GM19372 (cell line): ENCODE measurements around the gene ETV7.

ENCODE experiments used
- ATAC-seq: cut with Tn5 transposase; IDR thresholded peaks from one replicate; pipeline ENCODE4 v1.9.1; 2021; ENCODE audit warnings: mild to moderate bottlenecking, low read depth, moderate library complexity; ENCODE audit not compliant: unreplicated experiment

ETV7 gene

DNA sequence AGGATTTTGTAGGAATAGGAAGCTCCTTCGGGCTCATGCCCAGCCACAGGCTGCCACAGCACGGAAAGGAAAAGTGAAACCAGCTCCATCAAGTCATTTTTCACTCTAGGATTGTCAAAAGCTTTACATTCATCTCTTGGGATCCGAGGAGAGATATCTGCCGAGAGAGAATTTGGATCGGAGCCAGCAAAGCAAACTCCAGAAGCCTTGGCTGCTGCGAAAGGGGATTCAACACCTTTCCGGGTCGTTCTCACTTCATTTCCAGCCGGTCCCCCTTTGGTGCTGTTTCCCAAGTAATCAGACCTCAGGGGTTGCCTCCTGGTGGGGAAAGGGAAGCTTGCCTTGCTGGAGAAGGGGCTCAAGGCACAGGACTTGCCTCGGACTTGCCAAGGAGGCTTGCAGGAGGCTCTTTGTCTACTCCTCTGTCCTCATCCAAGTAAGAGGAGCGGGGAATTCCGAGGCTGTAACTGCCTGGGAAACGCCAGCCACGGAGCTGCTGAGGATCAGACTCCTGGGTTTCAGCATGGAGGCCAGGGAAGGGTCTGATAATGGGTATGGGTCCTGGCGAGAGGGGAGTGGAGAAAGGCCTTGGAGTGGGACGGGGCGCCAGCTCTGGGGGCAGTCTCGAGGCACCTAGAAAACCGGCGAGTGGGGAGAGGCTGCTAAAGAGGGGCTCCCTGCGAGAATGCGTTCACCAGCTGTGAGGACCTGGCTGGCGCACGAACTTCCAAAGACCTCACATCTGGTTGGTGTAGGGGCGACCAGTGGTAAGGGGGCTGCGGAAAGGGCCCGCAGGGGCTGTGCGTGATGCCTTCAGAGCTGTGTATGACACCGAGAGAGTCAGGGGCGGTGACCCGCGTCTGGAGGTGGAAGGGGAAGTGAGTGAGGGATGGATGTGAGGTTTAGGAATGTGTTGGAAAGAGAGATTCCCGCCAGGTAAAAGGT lies 702 bp downstream of the ETV7 start:
- no peak for ATAC-seq

DNA sequence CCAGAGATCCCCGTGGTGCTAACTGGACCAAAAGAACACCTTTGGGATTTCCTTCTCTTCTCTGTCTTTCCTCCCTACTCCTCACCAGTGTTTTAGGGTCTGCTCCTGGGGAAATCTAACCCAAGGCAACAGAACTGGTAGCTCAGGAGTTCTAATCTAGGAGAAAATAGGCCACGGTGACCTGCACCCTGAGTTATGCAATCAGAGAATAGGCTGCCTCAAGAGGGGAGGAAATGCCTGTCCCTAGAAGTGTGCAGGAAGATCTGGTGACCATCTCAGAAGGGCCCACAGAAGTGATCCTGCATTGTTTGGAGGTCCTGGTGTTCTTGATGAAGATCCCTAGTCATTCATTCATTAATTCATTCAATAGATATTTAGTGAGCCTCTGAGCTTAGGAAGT lies 3.4 kb downstream of the ETV7 start:
- ATAC-seq: no peak

DNA sequence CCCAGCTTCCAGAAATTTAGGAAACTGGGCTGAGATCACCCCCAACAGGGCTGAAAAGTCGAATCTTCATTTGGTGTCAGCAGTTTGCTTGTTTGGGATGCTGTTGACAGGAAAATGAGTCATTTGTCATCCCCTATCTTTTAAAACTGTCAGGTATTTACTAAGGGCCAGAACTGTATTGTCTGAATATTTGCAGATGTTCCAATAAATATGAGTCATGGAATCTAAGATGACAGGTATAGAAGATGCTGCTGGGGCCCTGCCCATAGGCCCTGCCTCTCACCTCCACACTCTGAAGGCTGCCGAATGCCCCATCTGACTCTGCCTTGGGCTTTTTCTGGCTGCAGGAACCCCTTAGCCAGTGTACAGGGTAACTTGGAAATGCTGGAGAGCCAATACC lies 3.9 kb downstream of the ETV7 start:
- no peak for ATAC-seq

DNA sequence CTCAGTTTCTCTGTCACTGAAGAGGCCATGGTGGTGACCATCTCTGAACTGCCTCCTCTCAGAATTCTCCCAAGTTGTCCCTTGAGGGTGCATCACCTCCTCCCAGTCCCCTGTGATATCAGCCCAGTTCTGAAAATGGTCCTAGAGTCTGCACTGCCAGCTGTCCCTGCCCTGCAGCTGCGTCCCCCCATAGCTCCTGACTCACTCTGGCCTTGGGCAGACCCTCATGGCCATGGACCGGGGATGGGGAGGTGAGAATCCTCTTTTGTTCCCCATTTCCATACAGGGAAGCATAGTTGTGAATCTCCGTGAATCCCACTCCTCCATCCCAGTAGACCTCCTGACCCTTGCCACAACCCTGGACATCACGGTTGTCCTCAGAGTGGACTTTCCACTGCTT lies 4.5 kb downstream of the ETV7 start:
- ATAC-seq: no peak

DNA sequence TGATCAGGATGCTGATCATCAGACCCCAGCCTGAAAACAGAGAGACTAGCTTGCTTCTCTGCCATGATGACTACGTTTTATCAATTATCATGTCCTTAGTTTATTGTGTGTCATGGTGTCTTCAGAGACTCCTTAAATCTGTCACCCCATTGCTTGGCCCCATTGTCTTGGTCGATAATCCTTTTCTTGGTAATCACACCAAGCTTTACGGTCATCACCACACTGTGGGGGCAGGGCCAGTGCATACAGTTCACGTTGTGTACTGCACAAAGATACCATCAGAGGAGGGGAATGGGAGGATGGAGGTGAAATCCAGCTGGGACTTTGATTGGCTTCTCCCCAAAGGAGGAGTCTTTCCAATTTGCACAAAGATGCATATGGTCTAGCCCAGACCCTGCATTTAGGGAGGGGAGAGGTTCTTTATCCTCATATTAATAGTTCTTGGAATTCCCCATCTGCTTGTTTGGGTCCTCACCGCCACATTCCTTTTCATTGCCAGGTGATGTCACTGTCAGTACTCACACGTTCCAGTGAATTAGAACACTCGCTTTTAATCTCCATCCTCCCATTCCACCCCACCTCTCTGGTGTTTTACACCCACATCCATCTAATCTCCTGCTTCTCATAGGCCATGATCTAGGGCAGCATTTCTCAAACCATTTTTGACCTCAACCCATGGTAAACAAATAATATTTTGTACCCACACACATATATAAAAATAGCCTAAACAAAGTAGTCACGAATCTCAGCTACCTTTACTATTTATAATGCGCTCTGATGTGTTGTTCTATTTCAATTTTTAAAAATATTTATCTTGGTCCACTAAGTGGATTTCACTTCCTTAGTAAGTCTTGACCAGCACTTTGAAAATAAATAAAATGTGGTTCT lies 5.7 kb downstream of the ETV7 start:
- no peak for ATAC-seq

DNA sequence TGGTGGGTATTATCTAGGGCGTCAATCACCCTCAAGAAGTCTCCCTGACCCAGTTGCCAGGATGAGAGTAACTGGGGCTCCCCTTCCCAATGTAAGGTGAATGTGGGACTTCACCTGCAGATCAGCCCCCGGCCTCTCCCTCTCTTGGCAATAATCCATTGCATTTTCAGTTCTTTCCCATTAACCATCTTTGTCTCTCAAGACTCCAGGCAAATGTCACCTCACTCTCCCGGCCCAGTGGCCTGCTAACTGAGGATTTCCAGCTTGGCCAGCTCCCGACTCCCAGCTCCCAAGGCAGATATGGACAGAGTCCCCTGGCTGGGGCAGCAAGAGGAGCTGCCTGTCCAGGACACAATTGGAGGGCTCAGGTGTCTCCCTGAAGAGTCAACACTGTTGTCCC lies 7.3 kb downstream of the ETV7 start:
- ATAC-seq: no peak

DNA sequence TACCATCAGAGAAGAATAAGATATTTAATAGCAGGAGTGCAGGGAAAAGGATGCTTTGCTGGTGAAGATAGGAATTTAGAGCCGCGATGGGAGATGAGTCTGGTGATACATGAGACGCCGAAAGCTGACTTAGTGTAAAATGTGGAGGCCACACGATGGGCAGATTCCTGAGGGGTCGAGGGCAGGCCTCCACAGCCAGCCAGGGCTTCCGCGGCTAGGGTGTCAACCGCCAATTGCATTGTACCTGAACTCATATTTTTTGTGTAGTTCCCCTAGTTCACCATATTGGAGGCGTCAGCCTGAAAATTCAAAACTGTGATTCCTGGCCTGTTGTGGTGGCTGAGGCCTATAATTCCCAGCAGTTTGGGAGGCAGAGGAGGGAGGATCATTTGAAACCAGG lies 8.5 kb downstream of the ETV7 start:
- ATAC-seq: no peak

DNA sequence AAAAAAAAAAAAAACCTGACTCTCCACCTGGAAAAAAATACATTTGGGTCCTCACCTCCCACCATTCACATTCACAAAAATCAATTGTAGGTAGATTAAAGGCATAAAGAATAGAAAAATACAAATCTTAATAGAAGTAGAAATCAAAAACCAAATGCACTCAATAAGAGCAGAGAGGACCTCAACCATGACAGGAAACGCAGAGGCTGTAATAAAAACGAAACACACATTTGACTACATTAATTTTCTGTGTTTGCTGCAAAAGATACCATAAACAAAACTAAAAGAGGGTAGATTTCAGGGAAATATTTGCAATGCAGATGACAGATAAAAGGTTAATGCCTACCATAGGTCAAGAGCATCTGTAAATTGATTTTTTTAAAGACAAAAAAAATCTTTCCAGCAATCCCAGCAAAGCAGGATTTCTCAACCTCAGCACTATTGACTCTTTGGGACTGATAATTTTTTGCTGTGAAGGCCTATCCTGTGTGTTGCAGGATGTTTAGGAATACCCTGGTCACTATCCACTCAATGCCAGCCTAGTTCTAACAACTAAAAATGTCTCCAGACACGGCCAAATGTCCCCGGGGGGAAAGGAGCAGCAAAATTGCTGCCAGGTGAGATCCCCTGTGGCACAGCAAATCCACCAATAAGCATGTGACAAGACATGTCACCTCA lies 9.1 kb downstream of the ETV7 start:
- ATAC-seq: no peak

DNA sequence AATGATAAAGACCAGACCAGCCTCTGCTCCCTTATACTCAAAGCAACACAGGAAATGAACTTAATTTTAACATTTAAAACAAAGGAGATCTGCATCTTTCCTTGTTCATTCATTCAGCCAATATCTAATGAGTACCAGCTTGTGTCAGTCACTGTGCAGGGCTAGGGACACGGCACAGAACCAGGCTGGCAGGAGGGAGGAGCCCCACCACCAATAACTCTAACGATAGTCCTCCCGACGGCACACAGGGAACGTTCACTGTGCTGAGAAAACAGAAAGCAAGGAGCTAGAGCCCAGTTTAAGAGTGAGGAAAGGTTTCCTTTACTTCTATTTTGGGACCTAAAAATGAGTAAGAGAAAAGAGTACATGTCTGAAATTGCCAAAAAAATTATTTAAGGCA lies 9.9 kb downstream of the ETV7 start:
- no peak for ATAC-seq

DNA sequence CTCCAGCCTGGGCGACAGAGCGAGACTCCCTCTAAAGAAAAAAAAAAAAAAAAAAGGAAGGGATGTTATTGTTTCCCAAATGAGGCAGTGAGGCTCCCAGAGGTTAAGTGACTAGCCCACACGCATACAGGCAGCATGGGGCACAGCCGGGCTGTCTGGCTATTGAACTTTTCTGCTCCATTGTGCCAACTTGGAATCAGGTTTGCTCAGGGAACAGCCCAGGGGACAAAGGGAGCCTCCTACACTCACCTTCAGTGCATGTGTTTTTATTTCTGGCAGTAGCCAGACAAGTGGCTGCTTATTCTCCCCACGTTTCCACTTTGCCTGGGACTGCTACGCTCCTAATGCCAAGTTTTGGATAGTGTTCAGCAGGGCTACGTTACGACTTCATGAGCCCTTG lies 10.7 kb downstream of the ETV7 start:
- no peak for ATAC-seq

DNA sequence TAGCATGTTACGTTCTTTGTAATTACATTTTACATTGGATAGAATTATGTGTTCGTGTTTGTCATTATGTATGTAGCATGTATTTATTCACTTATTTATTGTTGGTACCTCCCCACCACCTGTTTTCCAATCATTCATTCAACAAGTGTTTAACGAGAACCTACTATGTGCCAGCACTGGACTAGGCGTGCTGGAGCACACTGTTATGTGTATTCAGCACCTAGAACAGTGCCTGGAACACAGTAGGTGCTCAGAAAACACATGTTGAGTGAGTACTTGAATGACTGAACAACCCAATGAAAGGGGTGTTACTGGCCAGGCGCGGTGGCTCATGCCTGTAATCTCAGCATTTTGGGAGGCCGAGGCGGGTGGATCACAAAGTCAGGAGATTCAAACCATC lies 11.3 kb downstream of the ETV7 start:
- ATAC-seq: no peak

DNA sequence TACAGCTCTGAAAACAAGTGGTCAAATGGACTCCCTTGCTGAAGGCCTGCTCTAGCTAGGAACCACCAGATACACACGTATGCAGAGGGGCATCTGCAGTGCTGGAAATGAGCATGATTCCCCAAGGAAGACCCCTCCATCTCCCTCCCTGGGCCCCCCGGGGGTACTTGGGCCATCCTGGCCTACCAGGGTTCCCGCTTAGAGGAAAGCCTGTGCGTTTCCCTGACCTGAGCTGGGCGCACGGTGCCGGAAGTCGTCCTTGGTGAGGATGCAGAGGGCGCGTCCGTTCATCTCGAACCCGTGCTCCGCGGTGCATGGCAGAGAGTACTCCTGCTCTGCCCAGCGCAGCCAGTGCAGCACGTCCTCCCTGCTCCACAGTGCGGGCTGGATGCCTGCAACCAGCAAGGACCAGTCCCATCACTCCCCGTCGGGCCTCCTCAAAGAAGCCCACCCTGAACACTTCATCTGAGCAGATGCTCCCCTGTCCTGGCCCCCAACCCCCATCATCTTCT lies 11.8 kb downstream of the ETV7 start:
- no peak for ATAC-seq

DNA sequence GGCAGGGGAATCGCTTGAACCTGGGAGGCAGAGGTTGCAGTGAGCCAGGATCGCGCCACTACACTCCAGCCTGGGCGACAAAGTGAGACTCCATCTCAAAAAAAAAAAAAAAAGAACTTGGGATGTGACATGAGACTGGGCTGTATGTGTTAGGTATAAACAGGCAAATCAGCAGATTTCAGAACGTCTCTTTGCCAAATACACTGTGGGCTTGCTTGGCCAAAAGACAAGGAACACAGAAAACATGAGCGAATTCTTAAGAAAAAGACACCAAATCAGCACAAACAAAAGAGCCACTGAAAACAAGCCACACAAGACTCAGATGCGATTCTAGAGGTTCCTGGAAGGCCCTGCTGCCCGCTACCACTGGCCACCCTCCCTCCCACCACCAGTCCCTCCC lies 12.5 kb downstream of the ETV7 start:
- ATAC-seq: no peak

DNA sequence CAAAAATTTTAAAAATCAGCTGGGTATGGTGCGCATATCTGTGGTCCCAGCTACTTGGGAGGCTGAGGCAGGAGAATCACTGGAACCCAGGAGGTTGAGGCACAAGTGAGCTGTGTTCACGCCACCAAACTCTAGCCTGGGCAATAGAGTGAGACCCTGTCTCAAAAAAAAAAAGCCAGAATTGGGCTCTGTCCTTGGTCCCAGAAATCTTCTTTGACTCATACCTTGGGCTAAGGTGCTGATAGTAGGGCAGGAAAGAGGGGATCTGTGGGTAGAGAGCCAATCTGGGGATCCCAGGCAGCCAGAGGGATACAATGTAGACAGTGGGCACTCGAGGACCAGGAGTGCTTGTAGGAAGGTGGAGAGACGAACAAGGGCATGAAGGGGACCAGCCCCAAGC lies 13.3 kb downstream of the ETV7 start:
- no peak for ATAC-seq

DNA sequence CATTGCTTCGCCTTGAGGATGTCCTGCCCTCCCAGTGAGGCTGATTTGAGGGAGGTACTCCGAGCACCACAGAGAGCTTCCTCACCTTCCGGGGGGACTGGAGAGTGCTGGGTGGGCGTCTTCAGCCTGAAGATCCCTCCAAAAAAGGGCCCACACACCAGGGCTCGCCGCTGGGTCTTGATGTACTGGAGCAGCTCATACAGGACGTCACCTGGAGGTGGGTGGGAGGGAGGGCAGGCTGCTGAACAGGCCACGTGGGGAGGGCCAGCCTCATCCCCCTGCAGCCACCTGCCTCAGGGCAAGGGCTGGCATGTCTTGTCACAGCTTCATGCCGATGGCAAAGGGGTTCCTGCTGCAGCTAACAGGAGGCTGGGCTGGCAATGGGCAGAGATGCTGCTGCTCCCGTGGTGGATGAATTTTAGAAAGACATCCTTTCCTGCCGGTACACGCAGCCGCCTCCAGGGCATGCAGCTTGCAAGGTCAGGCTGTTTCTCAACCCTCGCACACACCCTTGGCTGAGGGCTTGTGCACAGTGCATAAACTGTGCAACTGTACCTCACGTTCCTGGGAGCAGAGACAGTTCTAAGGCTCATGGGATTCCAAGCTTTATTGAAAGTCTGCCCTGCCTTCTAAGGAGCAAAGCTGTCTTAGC lies 14.0 kb downstream of the ETV7 start:
- ATAC-seq: no peak

DNA sequence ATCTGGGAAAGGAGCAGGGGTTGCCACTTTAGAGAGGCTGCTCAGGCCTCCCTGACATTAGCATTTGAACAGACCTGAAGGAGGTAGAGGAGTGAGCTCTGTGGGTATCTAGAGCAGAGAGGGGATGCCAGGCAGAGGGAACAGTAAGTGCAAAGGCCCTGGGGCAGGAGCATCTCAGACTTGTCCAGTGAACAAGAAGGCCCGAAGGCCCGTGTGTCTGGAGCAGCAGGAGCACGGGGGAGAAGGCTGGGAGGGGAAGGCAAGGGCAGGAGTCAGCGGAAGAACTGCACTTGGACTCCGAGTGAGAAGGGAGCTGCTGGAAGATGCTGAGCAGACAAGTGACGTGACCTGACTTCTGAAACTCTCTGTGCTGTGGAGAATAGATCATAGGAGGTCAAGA lies 15.4 kb downstream of the ETV7 start:
- ATAC-seq: no peak

DNA sequence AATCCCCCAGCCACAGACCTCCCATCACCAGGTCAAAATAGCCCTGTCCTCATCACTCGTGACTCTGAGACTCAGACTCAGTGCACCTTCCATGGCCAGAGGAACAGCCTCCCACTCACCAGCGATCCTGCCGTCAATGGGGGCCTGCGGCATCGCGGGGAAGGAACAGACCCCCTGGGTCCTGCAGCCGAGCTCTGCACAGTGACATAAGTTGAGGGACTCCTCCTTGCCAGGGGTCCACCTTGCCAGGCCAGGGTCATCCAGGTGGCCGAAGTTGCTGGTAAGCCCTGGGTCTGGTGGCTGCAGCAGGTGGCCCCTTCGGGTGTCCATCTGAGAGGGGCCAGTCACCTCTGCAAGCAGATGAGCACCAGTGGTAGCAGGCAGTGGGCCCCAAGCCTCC lies 16.3 kb downstream of the ETV7 start:
- ATAC-seq: no peak

DNA sequence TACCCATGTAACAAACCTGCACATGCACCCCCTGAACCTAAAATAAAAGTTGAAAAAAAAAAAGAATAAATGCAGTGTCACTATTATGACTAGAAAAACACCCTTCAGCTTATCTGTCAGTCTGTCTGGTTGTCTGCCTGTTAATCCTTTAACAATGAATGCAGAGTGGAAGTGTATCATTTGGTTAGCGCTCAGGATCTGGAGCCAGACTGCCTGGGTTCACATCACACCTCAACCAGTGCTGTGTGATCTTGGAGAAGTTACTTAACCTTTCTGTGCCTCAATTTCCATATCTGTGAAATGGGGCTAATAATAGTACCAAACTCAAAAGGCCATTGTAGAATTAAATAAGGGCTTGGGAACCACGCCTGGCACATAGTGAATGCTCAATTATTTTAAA lies 16.8 kb downstream of the ETV7 start:
- ATAC-seq: no peak

DNA sequence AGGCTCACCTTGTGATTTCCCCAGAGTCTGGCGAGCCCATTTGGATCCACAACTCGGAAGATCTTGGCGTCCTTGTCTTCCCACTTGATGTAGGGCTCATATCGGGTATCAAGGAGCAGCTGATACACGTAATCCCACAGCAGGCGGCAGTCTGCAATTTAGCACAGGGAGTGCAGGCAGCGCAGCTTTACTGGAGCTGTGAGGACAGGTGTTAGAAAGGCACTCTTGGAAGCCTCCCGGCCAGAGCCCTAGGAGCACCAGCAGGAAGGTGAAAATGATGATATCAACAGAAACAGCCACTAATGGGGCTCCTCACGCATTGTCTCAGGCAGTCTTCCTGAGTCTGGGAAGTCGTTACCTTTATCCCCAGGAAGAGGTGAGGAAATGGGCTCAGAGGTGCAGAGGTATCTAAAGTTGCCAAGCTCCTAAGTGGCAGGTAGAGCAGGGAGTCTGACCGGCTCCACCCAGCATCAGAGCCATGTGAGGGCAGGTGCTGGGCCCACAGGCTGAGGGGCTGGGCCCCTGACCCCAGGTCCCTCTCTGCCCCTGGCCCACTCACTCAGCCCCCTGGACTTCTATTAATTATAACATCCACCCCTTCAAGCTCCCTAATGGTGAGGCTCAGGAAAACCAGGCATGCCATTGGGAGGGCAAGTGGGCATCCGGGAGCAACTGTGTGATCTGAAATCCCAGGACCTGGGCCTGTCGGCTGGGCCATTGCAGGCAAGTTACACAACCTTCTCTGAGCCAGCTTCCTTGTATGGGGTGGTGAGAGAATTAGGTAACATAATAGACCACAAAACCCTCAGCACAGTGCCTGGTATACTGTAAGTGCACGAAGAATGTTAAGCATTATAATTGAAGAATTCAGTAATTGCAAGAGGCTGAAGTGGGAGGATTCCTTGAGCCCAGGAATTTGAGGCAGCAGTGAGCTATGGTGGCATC lies 18.3 kb downstream of the ETV7 start:
- no peak for ATAC-seq
